GM23248 (cell line): Measurements from ENCODE around the gene POU2F1.

Experiments
- EZH2 ChIP-seq: fragments of 200-600 bp; sonication (generic); IDR thresholded peaks from 2 replicates; pipeline ENCODE4 v1.6.1; 2018; ENCODE audit warnings: antibody characterized with exemption, mild to moderate bottlenecking; ENCODE audit not compliant: insufficient read depth, poor library complexity, severe bottlenecking
- EZH2phosphoT487 ChIP-seq: fragments of 200-600 bp; sonication (generic); IDR thresholded peaks from 2 replicates; pipeline ENCODE4 v1.6.1; 2018; ENCODE audit warnings: antibody characterized with exemption, moderate library complexity, mild to moderate bottlenecking, low read depth; ENCODE audit not compliant: insufficient read depth

- no peak for TF ChIP-seq EZH2
- TF ChIP-seq EZH2phosphoT487: no peak
These were observed 206.0 kb downstream of the POU2F1 start for GRCh38 chr1:167426716-167427115.
